ENCODE data around the gene RTKN. TPM values are rescaled to one million over a fixed set of nuclear protein-coding genes. Genes with fewer than 3 reads are reported as not detected.
A peak's percentile ranks its signal among the peaks of the same experiment; 100 is the strongest.
"Not testable (repeated sequence)": the region's sequence is repeated elsewhere in the genome, so short reads cannot be mapped to it uniquely, and the experiment has no call there.

RTKN gene, protein sequence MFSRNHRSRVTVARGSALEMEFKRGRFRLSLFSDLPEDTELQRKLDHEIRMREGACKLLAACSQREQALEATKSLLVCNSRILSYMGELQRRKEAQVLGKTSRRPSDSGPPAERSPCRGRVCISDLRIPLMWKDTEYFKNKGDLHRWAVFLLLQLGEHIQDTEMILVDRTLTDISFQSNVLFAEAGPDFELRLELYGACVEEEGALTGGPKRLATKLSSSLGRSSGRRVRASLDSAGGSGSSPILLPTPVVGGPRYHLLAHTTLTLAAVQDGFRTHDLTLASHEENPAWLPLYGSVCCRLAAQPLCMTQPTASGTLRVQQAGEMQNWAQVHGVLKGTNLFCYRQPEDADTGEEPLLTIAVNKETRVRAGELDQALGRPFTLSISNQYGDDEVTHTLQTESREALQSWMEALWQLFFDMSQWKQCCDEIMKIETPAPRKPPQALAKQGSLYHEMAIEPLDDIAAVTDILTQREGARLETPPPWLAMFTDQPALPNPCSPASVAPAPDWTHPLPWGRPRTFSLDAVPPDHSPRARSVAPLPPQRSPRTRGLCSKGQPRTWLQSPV
- total RNA-seq = 1 to 10 TPM; 1.8 to 2.5 TPM

DNA sequence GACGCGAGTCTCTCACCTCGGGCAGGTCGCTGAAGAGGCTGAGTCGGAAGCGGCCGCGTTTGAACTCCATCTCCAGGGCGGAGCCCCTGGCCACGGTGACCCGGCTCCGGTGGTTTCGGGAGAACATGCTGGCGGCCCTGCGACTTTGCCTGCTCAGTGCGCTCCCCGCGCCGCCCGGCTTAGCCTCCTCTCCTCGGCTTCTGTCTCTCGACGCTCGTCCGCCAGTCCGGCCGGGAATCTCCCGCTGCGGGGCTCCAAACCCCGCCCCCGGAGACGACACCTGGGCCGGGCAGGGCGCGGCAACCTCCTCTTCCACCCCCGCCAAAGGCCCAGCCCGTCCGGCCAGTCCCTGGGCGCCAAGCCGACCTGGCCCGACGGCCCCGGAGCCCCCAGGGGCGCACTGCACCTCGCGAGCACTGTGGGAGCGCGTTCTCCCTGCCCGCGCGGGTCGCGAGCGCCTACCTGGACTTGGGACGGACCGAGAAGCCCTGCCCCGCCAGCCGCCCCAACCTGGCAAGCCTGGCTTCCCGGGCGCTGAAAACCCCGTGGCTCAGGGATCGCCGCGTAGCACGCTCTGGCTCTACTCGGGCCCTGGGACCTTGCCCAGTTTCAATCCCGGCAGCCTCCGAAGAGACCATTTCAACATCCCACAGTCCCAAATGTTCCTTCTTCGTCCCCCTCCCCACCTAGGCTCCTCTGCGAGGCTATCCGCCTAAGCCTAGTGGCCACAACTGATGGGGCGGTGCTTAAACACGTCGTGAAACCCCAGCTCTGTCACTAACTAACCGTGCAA, at the start of gene RTKN:
RTKN (minus strand) TSS at position 248 of the 793 bp plus-strand sequence; CDS start at position 127, 121 bp downstream.
- Mint-ChIP-seq H3K4me1 (peaks cover 10% of the 10 kb centered on the region), H3K36me3 (ENCODE audit: low read depth) (no peaks in the 10 kb centered on the region), H3K9me3 (ENCODE audit: low read depth) (no peaks in the 10 kb centered on the region), H3K4me3 (peak within 1 kb of the TSS; percentile 44), H3K27me3 (peaks cover 31% of the 10 kb centered on the region), H3K27ac (peak within 1 kb of the TSS; percentile 37)
- ChIA-PET CTCF (interaction anchor here (0.6 to 2.5 kb wide), 4 partner anchors 13 to 257 kb away, joined by 3 to 12 read pairs (median 5); partner anchors contain the start of gene INO80B), POLR2A (no interaction called here)
- DNase-seq (peak; percentile 63), ATAC-seq (no peak)
- intact Hi-C loops (cut with DNase I, micrococcal nuclease) = loop anchor here in 1 of 2 experiments (1.0 kb wide), 1 partner anchor 12 kb away; no protein-coding TSS in a partner anchor

DNA sequence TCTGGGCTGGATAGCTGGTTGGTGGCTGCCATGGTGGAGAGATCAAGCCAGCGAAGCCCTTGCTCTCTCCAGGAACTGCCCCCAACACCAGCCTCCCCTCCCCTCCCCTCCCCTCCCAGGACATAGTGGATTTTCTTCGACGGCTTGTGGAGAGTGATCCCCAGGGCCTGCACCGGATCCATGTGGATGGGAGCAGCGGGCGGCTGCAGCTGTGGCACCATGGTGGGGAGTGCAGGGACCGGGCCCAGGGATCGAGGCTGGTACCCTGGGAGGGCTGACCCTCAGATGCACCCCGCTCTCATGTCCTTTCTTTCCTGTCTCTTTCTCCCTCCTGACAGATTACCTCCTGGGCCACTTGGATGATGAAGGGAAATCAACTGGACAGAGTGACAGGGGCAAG, 48.2 kb upstream of the RTKN start:
- ChIA-PET CTCF (interaction anchor here (1.0 to 1.1 kb wide), 2 partner anchors 11 to 96 kb away, joined by 5 read pairs; no protein-coding TSS in a partner anchor), POLR2A (no interaction called here)
- Mint-ChIP-seq H3K27ac (no peak overlapping the region), H3K27me3 (no peaks in the 10 kb centered on the region), H3K9me3 (ENCODE audit: low read depth) (no peaks in the 10 kb centered on the region), H3K4me3 (no peak overlapping the region), H3K36me3 (ENCODE audit: low read depth) (peaks cover 36% of the 10 kb centered on the region), H3K4me1 (no peaks in the 10 kb centered on the region)
- intact Hi-C loops (cut with DNase I, micrococcal nuclease) = no loop called here
- DNase-seq (no peak), ATAC-seq (no peak)

GRCh38 chr2:74488643-74489481, 47.1 kb upstream of the RTKN start:
- CTCF ChIA-PET = interaction anchor here (0.5 to 1.7 kb wide), 3 partner anchors 8 to 15 kb away, joined by 3 to 5 read pairs (median 5); no protein-coding TSS in a partner anchor
- intact Hi-C loops (cut with DNase I, micrococcal nuclease) = no loop called here
- ATAC-seq = no peak

GRCh38 chr2:74486141-74486540, 44.4 kb upstream of the RTKN start:
- POLR2A ChIA-PET = no interaction called here

More at GRCh38 chr2:74488643-74489481, 47.1 kb upstream of the RTKN start:
- Mint-ChIP-seq H3K4me3 (no peak overlapping the region), H3K27me3 (no peaks in the 10 kb centered on the region), H3K27ac (no peak overlapping the region), H3K36me3 (ENCODE audit: low read depth) (peaks cover 34% of the 10 kb centered on the region), H3K4me1 (peaks cover 4% of the 10 kb centered on the region), H3K9me3 (ENCODE audit: low read depth) (no peaks in the 10 kb centered on the region)
- POLR2A ChIA-PET = interaction anchor here (0.6 kb wide), 1 partner anchor 70 kb away, joined by 13 read pairs; no protein-coding TSS in a partner anchor
- DNase-seq = no peak

GRCh38 chr2:74483675-74484164, 42.0 kb upstream of the RTKN start:
- H3K27ac Mint-ChIP-seq = peak overlapping the region; percentile 99
- not testable (repeated sequence) for ATAC-seq
- CTCF ChIA-PET = interaction anchor here (0.6 to 5.2 kb wide), 13 partner anchors 11 to 728 kb away, joined by 3 to 62 read pairs (median 6); partner anchors contain the start of genes AUP1, HTRA2, INO80B and LBX2

More at GRCh38 chr2:74486141-74486540, 44.4 kb upstream of the RTKN start:
- Mint-ChIP-seq H3K9me3 (ENCODE audit: low read depth) (no peaks in the 10 kb centered on the region), H3K4me1 (peaks cover 16% of the 10 kb centered on the region), H3K27ac (no peak overlapping the region), H3K36me3 (ENCODE audit: low read depth) (peaks cover 23% of the 10 kb centered on the region), H3K4me3 (no peak overlapping the region), H3K27me3 (no peaks in the 10 kb centered on the region)
- intact Hi-C loops (cut with DNase I, micrococcal nuclease) = no loop called here
- ATAC-seq (no peak), DNase-seq (no peak)
- CTCF ChIA-PET = no interaction called here

DNA sequence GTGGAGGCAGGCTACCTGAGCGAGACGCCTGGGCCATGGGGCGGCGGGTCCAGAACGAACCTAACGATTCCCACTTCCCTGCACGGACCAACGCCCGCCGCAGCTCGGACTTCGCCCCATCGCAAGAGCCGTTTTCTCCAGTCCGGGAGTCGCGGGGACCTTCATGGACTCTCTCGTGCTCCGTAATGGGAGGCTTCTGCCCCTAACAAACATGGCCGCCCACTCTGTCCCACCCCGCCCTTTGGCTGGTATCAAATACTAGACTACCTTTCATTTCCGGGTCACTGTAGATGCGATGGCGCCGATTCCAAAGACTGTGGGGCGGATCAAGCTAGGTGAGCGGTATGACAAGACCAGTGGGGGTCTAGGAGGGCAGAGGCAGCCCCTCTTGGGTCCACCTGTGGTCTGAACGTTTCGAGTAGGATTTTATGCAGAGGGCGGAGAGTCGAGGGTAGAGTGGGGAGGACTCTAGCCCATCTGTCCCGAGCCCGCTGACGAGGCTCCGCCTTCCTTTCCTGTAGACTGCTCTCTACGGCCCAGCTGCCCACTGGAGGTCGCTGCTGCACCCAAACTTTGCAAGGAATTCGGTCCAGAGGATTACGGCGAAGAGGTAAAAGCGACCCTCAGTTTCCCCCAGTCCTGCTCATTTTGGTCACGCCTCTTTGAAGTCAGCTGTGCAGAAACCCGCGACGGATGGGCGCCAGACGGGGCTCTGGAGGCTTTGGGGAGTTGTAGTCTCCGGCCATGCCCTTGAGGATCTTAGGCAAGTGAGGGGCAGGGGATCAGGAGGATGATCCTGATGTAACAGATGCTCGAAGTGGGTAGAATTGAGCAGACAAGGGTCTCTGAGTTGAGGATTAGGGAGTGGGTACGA, 41.3 kb upstream of the RTKN start, which contains the start of the genes CCDC142 and TTC31:
CCDC142 (minus strand) TSS at position 198 of the 874 bp plus-strand sequence; CDS start at position 37, 161 bp downstream.
TTC31 (plus strand) TSS at position 281 of the 874 bp plus-strand sequence; CDS start at position 296, 15 bp downstream.
- H3K36me3 Mint-ChIP-seq (ENCODE audit: low read depth) = peaks cover 17% of the 10 kb centered on the region
- no peaks in the 10 kb centered on the region for H3K9me3 Mint-ChIP-seq (ENCODE audit: low read depth)
- intact Hi-C loops (cut with DNase I, micrococcal nuclease) = loop anchor here (1.0 to 2.0 kb wide), 15 partner anchors 11 to 1098 kb away; partner anchors contain the start of genes AUP1 (in 2 of the 2), C2orf81 (in 2 of the 2), DOK1 (in 2 of the 2) and HTRA2 (in 2 of the 2)
- DNase-seq (peak; percentile 96), ATAC-seq (peak; percentile 95)
- ChIA-PET CTCF (interaction anchor here (0.5 to 5.2 kb wide), 18 partner anchors 10 to 141 kb away, joined by 3 to 62 read pairs (median 4); partner anchors contain the start of genes AUP1, DQX1, HTRA2 and INO80B), POLR2A (interaction anchor here (0.5 to 3.2 kb wide), 5 partner anchors 10 to 169 kb away, joined by 3 to 18 read pairs (median 6); partner anchors contain the start of genes AUP1, HTRA2, INO80B and MRPL53)
- H3K27me3 Mint-ChIP-seq = no peaks in the 10 kb centered on the region
- peak within 1 kb of the TSS; percentile 90 for H3K4me3 Mint-ChIP-seq
- peaks cover 31% of the 10 kb centered on the region for H3K4me1 Mint-ChIP-seq
- peak within 1 kb of the TSS; percentile 99 for H3K27ac Mint-ChIP-seq

More at GRCh38 chr2:74483675-74484164, 42.0 kb upstream of the RTKN start:
- H3K27me3 Mint-ChIP-seq; H3K9me3 Mint-ChIP-seq (ENCODE audit: low read depth); DNase-seq; POLR2A ChIA-PET: not testable (repeated sequence)
- intact Hi-C loops (cut with DNase I, micrococcal nuclease) = loop anchor here (1.0 to 2.0 kb wide), 15 partner anchors 11 to 1099 kb away; partner anchors contain the start of genes AUP1 (in 2 of the 2), C2orf81 (in 2 of the 2), DOK1 (in 2 of the 2) and HTRA2 (in 2 of the 2)
- peaks cover 17% of the 10 kb centered on the region for H3K36me3 Mint-ChIP-seq (ENCODE audit: low read depth)
- peaks cover 31% of the 10 kb centered on the region for H3K4me1 Mint-ChIP-seq
- H3K4me3 Mint-ChIP-seq = peak overlapping the region; percentile 90

DNA sequence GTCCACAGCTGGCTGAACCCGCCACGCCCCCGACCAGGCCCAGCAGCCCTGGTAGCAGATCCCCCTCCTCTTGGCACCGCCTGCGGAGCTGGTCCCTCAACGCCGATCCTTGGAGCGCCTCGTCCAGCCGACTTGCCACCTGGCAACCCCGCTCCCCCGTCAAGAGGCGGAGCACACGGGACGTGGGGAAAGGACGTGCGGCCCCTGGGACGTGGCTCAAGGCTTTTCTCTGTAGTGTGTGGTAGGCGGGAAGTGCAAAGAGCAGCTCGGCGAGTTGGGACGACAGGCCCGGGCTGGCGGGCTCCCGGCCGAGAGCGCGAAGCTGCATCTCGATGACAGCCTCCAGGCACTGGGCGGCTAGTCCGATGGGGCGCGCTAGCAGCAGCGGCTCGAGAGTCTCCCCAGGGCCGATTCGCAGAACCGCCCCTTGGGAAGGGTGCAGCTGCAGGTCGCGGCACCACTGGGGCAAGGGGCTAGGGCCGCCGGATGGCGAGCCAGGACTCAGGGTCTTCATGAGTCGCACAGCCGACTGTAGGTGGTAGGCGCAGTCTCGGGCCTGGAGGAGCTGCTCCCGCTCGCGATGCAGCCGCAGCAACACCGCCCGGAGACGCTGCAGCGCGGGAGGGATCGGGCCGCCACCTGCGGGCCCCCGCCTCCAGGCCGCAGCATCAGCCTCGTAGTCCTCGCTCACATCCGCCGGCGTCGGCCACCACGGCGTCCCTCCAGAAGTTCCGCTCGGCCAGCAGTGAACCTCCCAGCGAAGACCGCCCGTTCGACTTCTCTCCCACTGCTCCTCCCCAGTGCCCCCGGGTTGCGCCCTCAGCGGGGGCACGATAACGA, 40.4 kb upstream of the RTKN start:
- no peaks in the 10 kb centered on the region for H3K9me3 Mint-ChIP-seq (ENCODE audit: low read depth)
- ATAC-seq (peak; percentile 37), DNase-seq (peak; percentile 75)
- H3K36me3 Mint-ChIP-seq (ENCODE audit: low read depth) = peaks cover 21% of the 10 kb centered on the region
- peak overlapping the region; percentile 99 for H3K27ac Mint-ChIP-seq
- H3K4me1 Mint-ChIP-seq = peaks cover 31% of the 10 kb centered on the region
- peak overlapping the region; percentile 90 for H3K4me3 Mint-ChIP-seq
- POLR2A ChIA-PET = interaction anchor here (0.5 to 3.2 kb wide), 7 partner anchors 9 to 100 kb away, joined by 3 to 18 read pairs (median 3); partner anchors contain the start of genes AUP1, HTRA2, INO80B and MRPL53
- H3K27me3 Mint-ChIP-seq = no peaks in the 10 kb centered on the region
- CTCF ChIA-PET = interaction anchor here (0.5 to 5.2 kb wide), 20 partner anchors 9 to 658 kb away, joined by 3 to 62 read pairs (median 4); partner anchors contain the start of genes AUP1, DQX1, HTRA2 and INO80B
- intact Hi-C loops (cut with DNase I, micrococcal nuclease) = loop anchor here (1.0 to 2.0 kb wide), 6 partner anchors 10 to 1097 kb away; partner anchors contain the start of genes ALMS1 (in 1 of the 2), C2orf81 (in 1 of the 2), DOK1 (in 1 of the 2) and INO80B (in 1 of the 2)

- H3K9me3 Mint-ChIP-seq (ENCODE audit: low read depth) = no peaks in the 10 kb centered on the region
- H3K4me3 Mint-ChIP-seq = peak overlapping the region; percentile 90
- H3K27ac Mint-ChIP-seq = no peak overlapping the region
- no peaks in the 10 kb centered on the region for H3K27me3 Mint-ChIP-seq
- ATAC-seq (no peak), DNase-seq (no peak)
- POLR2A ChIA-PET = interaction anchor here (0.5 to 3.2 kb wide), 5 partner anchors 9 to 100 kb away, joined by 3 to 18 read pairs (median 6); partner anchors contain the start of genes INO80B, MRPL53 and WBP1
- intact Hi-C loops (cut with DNase I, micrococcal nuclease) = no loop called here
- peaks cover 31% of the 10 kb centered on the region for H3K4me1 Mint-ChIP-seq
- peaks cover 19% of the 10 kb centered on the region for H3K36me3 Mint-ChIP-seq (ENCODE audit: low read depth)
- CTCF ChIA-PET = interaction anchor here (0.7 to 5.2 kb wide), 14 partner anchors 8 to 657 kb away, joined by 3 to 62 read pairs (median 3); partner anchors contain the start of genes AUP1, HTRA2, INO80B and LBX2
Measured at GRCh38 chr2:74481431-74481830, 39.7 kb upstream of the RTKN start.

Data from activated CD4-positive, alpha-beta T cell treated with anti-CD3 and anti-CD28 coated beads for 36 hours (primary cell).